ENCODE data around the gene C1orf174. TPM values are rescaled to one million over a fixed set of nuclear protein-coding genes. Genes with fewer than 3 reads are reported as not detected.

The C1orf174 gene
- total RNA-seq = 36.8 and 39.6 TPM in 2 replicates
- long read RNA-seq, transcript C1orf174-201 (4 exons, 1,666 nt) = major isoform, 112 of 116 reads
- long read RNA-seq, partial matches to known transcripts = 1 of 116 reads
- long read RNA-seq, other reads (novel, unspliced or antisense) = 3 of 116 reads

DNA sequence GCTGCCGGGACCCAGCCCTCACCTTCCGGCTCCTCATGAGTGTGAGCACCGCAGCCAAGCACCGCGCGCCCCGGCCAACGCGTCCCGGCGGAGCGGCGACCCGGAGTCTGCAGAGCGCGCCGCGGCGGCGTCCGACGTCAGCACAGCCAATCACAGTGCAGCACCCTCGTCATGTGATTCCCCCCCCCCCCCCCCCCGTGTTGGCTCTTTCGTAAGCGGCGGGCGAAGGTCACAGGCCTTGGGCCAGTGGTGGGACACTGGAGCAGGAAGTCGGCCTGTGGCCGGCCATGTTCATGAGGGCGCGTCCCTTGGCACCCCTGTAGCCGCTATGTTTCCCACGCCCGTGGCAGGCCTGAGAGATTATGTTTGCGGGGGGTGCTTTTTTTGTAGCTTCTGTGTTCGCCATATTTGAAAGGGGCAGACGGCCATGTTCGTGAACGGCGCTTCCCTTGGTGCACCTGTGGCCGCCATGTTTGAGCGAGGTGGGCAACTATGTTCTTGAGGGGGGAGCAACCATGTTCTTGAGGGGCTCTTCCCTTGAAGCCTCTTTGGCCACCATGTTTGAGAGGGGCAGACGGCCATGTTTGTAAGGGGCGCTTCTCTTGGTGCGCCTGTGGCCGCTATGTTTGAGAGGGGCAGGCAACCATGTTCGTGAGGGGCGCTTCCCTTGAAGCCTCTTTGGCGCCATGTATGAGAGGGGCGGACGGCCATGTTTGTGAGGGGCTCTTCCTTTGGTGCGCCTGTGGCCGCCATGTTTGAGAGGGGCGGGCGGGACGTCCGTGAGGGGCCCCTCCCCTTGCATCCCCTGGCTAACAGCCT lies at the start of gene C1orf174:
Gene C1orf174, minus strand, starts transcription at position 123 of the 819 bp plus-strand sequence. Its CDS starts 86 bp downstream, at position 37.
- peak; percentile 88 for DNase-seq (ENCODE audit: low read depth, low spot score)
- no peaks in the 10 kb centered on the region for H3K27me3 Mint-ChIP-seq (ENCODE audit: low read depth)

DNA sequence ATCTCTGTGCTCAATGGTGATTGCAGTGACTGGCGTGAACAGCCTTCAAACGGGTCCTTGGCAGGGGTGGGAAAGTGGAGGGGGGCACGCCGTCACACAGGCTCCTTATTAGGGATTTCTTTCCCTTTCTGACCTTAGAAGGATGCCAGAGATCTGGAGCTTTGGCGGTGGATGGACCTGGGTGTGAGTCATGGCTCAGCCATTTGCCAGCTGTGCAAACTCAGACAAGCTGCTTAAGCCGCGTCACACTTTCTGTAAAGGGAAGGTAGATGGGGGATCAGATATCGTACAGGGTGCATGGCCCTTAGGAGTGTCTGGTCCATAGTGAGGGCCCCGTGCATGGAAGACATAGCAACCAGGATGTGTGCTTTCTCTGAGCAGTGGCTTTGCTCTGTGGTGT lies 48.3 kb upstream of the C1orf174 start:
- Mint-ChIP-seq H3K36me3 (ENCODE audit: low read depth) (no peaks in the 10 kb centered on the region), H3K9me3 (peaks cover 3% of the 10 kb centered on the region), H3K4me1 (peaks cover 16% of the 10 kb centered on the region), H3K27me3 (ENCODE audit: low read depth) (peaks cover 13% of the 10 kb centered on the region), H3K27ac (ENCODE audit: unreplicated experiment) (no peak overlapping the region), H3K4me3 (no peak overlapping the region)
- DNase-seq (ENCODE audit: low read depth, low spot score) = no peak
- TF ChIP-seq, protein P1, sequence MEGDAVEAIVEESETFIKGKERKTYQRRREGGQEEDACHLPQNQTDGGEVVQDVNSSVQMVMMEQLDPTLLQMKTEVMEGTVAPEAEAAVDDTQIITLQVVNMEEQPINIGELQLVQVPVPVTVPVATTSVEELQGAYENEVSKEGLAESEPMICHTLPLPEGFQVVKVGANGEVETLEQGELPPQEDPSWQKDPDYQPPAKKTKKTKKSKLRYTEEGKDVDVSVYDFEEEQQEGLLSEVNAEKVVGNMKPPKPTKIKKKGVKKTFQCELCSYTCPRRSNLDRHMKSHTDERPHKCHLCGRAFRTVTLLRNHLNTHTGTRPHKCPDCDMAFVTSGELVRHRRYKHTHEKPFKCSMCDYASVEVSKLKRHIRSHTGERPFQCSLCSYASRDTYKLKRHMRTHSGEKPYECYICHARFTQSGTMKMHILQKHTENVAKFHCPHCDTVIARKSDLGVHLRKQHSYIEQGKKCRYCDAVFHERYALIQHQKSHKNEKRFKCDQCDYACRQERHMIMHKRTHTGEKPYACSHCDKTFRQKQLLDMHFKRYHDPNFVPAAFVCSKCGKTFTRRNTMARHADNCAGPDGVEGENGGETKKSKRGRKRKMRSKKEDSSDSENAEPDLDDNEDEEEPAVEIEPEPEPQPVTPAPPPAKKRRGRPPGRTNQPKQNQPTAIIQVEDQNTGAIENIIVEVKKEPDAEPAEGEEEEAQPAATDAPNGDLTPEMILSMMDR (conservative IDR thresholded peaks at IDR 0.05) = no peak

More for the DNA sequence above, at the start of gene C1orf174:
- TF ChIP-seq, protein P1 (conservative IDR thresholded peaks at IDR 0.05) = no peak
- Mint-ChIP-seq H3K9me3 (no peaks in the 10 kb centered on the region), H3K4me1 (peaks cover 29% of the 10 kb centered on the region), H3K27ac (ENCODE audit: unreplicated experiment) (peak within 1 kb of the TSS; percentile 99), H3K4me3 (peak within 1 kb of the TSS; percentile 99), H3K36me3 (ENCODE audit: low read depth) (peaks cover 4% of the 10 kb centered on the region)

DNA sequence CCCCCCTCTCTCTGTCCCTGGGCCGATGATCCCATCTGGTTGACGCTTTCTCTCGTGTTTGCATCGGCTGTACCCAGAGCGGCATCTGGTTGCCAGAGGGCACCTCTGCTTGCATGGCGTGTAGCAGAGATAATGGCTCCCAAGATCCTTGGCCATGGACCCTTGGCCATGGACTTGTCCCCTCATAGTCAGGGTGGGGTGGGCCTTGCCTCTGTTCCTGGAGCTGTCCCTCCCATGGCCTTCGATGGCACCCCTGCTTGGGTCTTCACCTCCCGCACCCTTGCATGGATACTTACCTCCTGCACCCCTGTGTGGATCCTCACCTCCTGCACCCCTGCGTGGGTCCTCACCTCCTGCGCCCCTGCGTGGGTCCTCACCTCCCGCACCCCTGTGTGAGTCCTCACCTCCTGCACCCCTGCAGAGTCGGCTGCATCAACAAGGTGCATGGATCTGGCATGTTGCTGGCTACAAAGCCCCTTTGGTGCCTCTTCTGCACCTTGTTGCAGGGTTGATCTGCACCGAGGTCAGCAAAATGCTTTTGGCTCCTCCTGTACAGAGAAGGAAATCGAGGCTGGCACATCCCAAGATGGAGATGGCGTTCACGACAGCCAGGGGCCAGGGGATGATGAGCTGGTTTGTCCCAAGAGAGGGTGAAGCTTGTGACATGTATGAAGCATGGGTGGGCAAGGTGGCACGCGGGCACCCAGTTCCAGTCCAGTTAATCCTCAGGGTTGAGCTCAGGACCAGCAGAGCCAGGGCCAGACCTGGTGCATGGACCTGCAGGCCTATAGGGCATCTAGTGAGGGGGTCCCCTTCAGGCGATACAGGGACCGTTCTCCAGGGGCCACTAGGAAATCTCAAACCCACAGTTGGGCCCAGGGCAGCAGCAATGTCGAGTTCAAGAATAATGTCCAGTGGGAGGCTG lies 46.1 kb upstream of the C1orf174 start:
- peaks cover 20% of the 10 kb centered on the region for H3K4me1 Mint-ChIP-seq
- no peaks in the 10 kb centered on the region for H3K36me3 Mint-ChIP-seq (ENCODE audit: low read depth)
- no peak overlapping the region for H3K27ac Mint-ChIP-seq (ENCODE audit: unreplicated experiment)
- peaks cover 3% of the 10 kb centered on the region for H3K9me3 Mint-ChIP-seq
- H3K4me3 Mint-ChIP-seq = no peak overlapping the region
- TF ChIP-seq, protein P1 (conservative IDR thresholded peaks at IDR 0.05) = no peak
- peaks cover 10% of the 10 kb centered on the region for H3K27me3 Mint-ChIP-seq (ENCODE audit: low read depth)
- DNase-seq (ENCODE audit: low read depth, low spot score) = no peak

DNA sequence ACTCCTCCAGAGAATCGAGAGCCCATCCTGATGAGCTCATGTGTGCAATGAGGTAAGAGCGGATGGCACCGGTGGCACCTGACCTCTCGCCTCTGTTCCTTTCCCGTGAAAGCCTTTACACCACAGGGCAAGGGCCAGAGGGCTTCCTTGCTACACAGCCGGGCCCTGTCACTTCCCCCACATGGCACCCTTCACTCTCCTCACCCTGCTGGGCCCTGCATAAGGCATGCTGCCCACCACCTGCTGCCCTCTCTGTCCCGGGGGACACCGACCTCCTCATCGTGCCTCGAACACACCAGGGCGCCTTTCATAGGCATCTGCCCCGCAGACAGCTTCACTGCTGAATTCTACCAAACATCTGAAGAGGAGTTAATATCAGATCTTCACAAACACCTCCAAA lies 45.1 kb upstream of the C1orf174 start:
- TF ChIP-seq, protein P1 (conservative IDR thresholded peaks at IDR 0.05) = no peak
- H3K36me3 Mint-ChIP-seq (ENCODE audit: low read depth) = no peaks in the 10 kb centered on the region
- no peak overlapping the region for H3K4me3 Mint-ChIP-seq

DNA sequence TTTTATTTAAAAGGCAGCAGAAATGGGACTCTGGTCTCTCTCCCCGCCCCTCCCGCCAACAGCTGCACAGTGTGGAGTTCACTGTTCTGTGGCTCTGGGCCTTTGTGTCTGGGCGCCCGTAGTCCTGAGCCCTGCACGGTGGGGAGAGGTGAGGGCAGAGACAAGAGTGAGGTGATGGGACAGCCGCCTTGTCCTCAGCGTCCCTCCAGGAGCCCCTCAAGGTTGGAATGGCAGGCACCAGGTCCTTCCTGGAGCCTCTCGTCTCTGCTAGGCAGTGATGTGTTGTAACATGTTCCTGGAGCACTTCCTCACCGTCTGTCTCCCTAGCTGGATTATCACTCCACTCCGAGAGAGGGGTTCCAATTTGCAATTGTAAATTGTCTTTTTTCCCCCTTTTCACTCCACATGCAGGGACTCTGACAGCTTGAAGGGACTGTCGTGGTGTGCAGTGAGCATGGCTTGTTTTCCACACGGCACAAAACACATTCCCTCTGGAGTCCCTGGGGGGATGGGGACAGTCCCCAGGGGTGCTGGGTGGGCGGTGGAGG lies 44.6 kb upstream of the C1orf174 start:
- Mint-ChIP-seq H3K4me3 (no peak overlapping the region), H3K27me3 (ENCODE audit: low read depth) (peaks cover 10% of the 10 kb centered on the region), H3K27ac (ENCODE audit: unreplicated experiment) (no peak overlapping the region), H3K36me3 (ENCODE audit: low read depth) (no peaks in the 10 kb centered on the region), H3K9me3 (peaks cover 3% of the 10 kb centered on the region), H3K4me1 (peaks cover 20% of the 10 kb centered on the region)
- TF ChIP-seq, protein P1 (conservative IDR thresholded peaks at IDR 0.05) = no peak
- DNase-seq (ENCODE audit: low read depth, low spot score) = no peak

More for the DNA sequence above, 45.1 kb upstream of the C1orf174 start:
- peak overlapping the region; percentile 91 for H3K27ac Mint-ChIP-seq (ENCODE audit: unreplicated experiment)
- no peak for DNase-seq (ENCODE audit: low read depth, low spot score)
- peaks cover 3% of the 10 kb centered on the region for H3K9me3 Mint-ChIP-seq
- H3K27me3 Mint-ChIP-seq (ENCODE audit: low read depth) = peaks cover 10% of the 10 kb centered on the region
- peaks cover 20% of the 10 kb centered on the region for H3K4me1 Mint-ChIP-seq
